Dedifferentiated amniotic fluid mesenchymal stem cell (primary cell): ENCODE data around the gene C1QBP.
"Not testable (repeated sequence)": the region's sequence is repeated elsewhere in the genome, so short reads cannot be mapped to it uniquely, and the experiment has no call there.

Experiments used
- DNase-seq: peaks from one replicate; pipeline ENCODE4 v3.0.0-alpha.2; 2016; ENCODE audit errors: extremely low spot score

C1QBP gene

GRCh38 chr17:5431949-5432556 is 6.9 kb downstream of the C1QBP start:
- DNase-seq, result no peak

GRCh38 chr17:5431234-5431633 is 7.7 kb downstream of the C1QBP start:
- not testable (repeated sequence) for DNase-seq

- DNase-seq, result no peak
Observed at GRCh38 chr17:5430413-5430999, 8.4 kb downstream of the C1QBP start.

GRCh38 chr17:5429191-5429887 is 9.6 kb downstream of the C1QBP start:
- DNase-seq, result no peak

- no peak for DNase-seq
Observed at GRCh38 chr17:5425826-5426225, 13.1 kb downstream of the C1QBP start.

- no peak for DNase-seq
Observed at GRCh38 chr17:5424909-5425308, 14.0 kb downstream of the C1QBP start.

GRCh38 chr17:5422505-5422904 is 16.4 kb downstream of the C1QBP start:
- peak; percentile 38 for DNase-seq

- DNase-seq, result peak; percentile 70
Observed at GRCh38 chr17:5419959-5420653, 18.8 kb downstream of the C1QBP start, which contains the start of gene RPAIN. Gene RPAIN (plus strand): TSS chr17:5420182. CDS start chr17:5420211, 29 bp downstream.

GRCh38 chr17:5419356-5419958 is 19.5 kb downstream of the C1QBP start, which contains the start of gene NUP88:
Gene NUP88 (minus strand): TSS chr17:5419662. CDS start chr17:5419650, 12 bp downstream.
- peak; percentile 98 for DNase-seq

GRCh38 chr17:5418858-5419355 is 20.0 kb downstream of the C1QBP start:
- peak; percentile 34 for DNase-seq

GRCh38 chr17:5416901-5417300 is 22.1 kb downstream of the C1QBP start:
- DNase-seq, result no peak

- peak; percentile 80 for DNase-seq
Observed at GRCh38 chr17:5413682-5414081, 25.3 kb downstream of the C1QBP start.

GRCh38 chr17:5410594-5411272 is 28.2 kb downstream of the C1QBP start:
- DNase-seq, result no peak

- no peak for DNase-seq
Observed at GRCh38 chr17:5408186-5408585, 30.8 kb downstream of the C1QBP start.

GRCh38 chr17:5405400-5405799 is 33.6 kb downstream of the C1QBP start:
- no peak for DNase-seq

GRCh38 chr17:5399767-5400166 is 39.2 kb downstream of the C1QBP start:
- DNase-seq, result no peak

- peak; percentile 12 for DNase-seq
Observed at GRCh38 chr17:5396612-5397011, 42.3 kb downstream of the C1QBP start.

GRCh38 chr17:5391678-5392077 is 47.3 kb downstream of the C1QBP start:
- no peak for DNase-seq
